Measurements from ENCODE around the gene IARS2. TPM values are rescaled to one million over a fixed set of nuclear protein-coding genes. Genes with fewer than 3 reads are reported as not detected.
"Not testable (repeated sequence)": the region's sequence is repeated elsewhere in the genome, so short reads cannot be mapped to it uniquely, and the experiment has no call there.

IARS2 gene
- total and polyA plus RNA-seq, 2 donors (not counting 3 experiments of a cell fraction or from before 2014, with no cell fraction given): 15.5 to 62.8 TPM

DNA sequence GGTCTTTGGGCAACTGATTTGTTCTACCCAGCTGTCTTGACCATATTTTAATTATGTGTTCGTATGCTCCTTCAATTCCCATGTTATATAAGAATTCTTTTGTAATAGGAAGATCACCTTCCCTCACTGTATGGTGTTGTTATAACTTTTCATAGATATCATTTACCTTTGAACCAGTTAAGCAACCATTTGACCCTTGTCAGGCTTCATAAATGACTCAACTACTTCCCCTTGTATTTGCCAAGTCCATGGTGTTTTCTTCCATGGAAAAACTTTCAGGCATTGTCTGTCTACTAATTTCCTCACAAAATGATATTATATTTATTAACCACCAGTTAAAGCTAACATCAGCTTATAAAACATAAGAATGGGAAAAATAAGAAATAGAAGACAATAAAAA lies 9.5 kb upstream of the IARS2 start:
- no peak overlapping the region for H2AFZ ChIP-seq (ENCODE audit: low read depth, low read length)
- H3K9me1 ChIP-seq (replicated peaks; ENCODE audit: control insufficient read depth, extremely low read depth, insufficient read depth, low read length): no peaks in the 10 kb centered on the region
- no peak overlapping the region for H3K4me2 ChIP-seq (ENCODE audit: insufficient read depth, low read length)
- peaks cover 10% of the 10 kb centered on the region for H3K79me2 ChIP-seq (ENCODE audit: control insufficient read depth, insufficient read depth, low read length)
- DNase-seq (ENCODE audit: low read depth, low spot score): peak; percentile 64
- H3K9ac ChIP-seq (replicated peaks; ENCODE audit: extremely low read depth, insufficient read depth, low read length): no peak overlapping the region
- POLR2A ChIA-PET: interaction anchor here (0.7 kb wide), 1 partner anchor 158 kb away, joined by 3 read pairs; no protein-coding TSS in a partner anchor
- CTCF ChIA-PET: interaction anchor here (1.0 to 1.7 kb wide), 2 partner anchors 10 kb away, joined by 3 to 5 read pairs; partner anchors contain the start of gene IARS2
- peaks cover 7% of the 10 kb centered on the region for H3K4me1 ChIP-seq (ENCODE audit: control insufficient read depth, extremely low read depth, insufficient read depth, low read length)
- H3K27ac ChIP-seq (ENCODE audit: insufficient read depth, low read depth, low read length): no peak overlapping the region
- TF ChIP-seq FOS (IDR thresholded peaks at IDR 0.05; ENCODE audit: borderline replicate concordance, insufficient read depth, low read length) (peak; percentile 54), POLR2AphosphoS5 (IDR thresholded peaks at IDR 0.05; ENCODE audit: insufficient read depth, low read depth, low read length) (no peak), JUN (IDR thresholded peaks at IDR 0.05; ENCODE audit: borderline replicate concordance, insufficient read depth, insufficient read length, low read depth) (peak; percentile 5), EZH2 (IDR thresholded peaks at IDR 0.05; ENCODE audit: borderline replicate concordance, low read depth, low read length, severe bottlenecking) (no peak)
- H3K27me3 ChIP-seq (ENCODE audit: control insufficient read depth in 2 of 2, insufficient read depth in 2 of 2, low read length in 2 of 2): no peaks in the 10 kb centered on the region
- H4K20me1 ChIP-seq (replicated peaks; ENCODE audit: control insufficient read depth, extremely low read depth, insufficient read depth, low read length): no peaks in the 10 kb centered on the region
- no peak overlapping the region for H3K4me3 ChIP-seq (replicated peaks in 1 of 3; ENCODE audit: insufficient read depth in 1 of 3, low read depth in 1 of 3, low read length in 3 of 3)
- no peaks in the 10 kb centered on the region for H3K36me3 ChIP-seq (ENCODE audit: control insufficient read depth in 2 of 2, extremely low read depth in 1 of 2, insufficient read depth in 2 of 2, low read length in 2 of 2)
- intact Hi-C loops (cut with micrococcal nuclease): no loop called here
- BruUV-seq (replicated peaks): no TSS peak
- no peaks in the 10 kb centered on the region for H3K9me3 ChIP-seq (replicated peaks; ENCODE audit: control insufficient read depth, insufficient read depth, low read length)
- dilution Hi-C loops (cut with MboI; ENCODE audit: extremely low pct_ligation_motif_present, low sequenced_read_pairs): no loop called here
- no peak for FAIRE-seq

DNA sequence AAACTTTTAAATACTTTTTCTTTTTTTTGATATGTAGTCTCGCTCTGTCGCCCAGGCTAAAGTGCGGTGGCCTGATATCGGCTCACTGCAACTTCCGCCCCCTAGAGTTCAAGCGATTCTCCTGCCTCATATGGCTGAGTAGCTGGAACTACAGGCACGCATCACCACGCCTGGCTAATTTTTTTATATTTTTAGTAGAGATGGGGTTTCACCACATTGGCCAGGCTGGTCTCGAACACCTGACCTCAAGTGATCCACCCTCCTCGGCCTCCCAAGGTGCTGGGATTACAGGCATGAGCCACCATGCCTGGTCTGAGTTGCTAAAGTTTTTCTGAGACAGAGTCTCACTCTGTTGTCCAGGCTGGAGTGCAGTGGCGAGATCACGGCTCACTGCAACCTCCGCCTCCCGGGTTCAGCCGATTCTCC lies 7.7 kb upstream of the IARS2 start:
- POLR2A ChIA-PET; H3K4me3 ChIP-seq (replicated peaks in 1 of 3; ENCODE audit: insufficient read depth in 1 of 3, low read depth in 1 of 3, low read length in 3 of 3); H3K27ac ChIP-seq (ENCODE audit: insufficient read depth, low read depth, low read length); H3K4me2 ChIP-seq (ENCODE audit: insufficient read depth, low read length); FAIRE-seq; BruUV-seq (replicated peaks); H3K9me1 ChIP-seq (replicated peaks; ENCODE audit: control insufficient read depth, extremely low read depth, insufficient read depth, low read length); intact Hi-C loops (cut with micrococcal nuclease); H3K9ac ChIP-seq (replicated peaks; ENCODE audit: extremely low read depth, insufficient read depth, low read length); DNase-seq (ENCODE audit: low read depth, low spot score); H3K36me3 ChIP-seq (ENCODE audit: control insufficient read depth in 2 of 2, extremely low read depth in 1 of 2, insufficient read depth in 2 of 2, low read length in 2 of 2); H3K27me3 ChIP-seq (ENCODE audit: control insufficient read depth in 2 of 2, insufficient read depth in 2 of 2, low read length in 2 of 2); dilution Hi-C loops (cut with MboI; ENCODE audit: extremely low pct_ligation_motif_present, low sequenced_read_pairs); H2AFZ ChIP-seq (ENCODE audit: low read depth, low read length); H3K9me3 ChIP-seq (replicated peaks; ENCODE audit: control insufficient read depth, insufficient read depth, low read length); H3K4me1 ChIP-seq (ENCODE audit: control insufficient read depth, extremely low read depth, insufficient read depth, low read length); H4K20me1 ChIP-seq (replicated peaks; ENCODE audit: control insufficient read depth, extremely low read depth, insufficient read depth, low read length): not testable (repeated sequence)
- H3K79me2 ChIP-seq (ENCODE audit: control insufficient read depth, insufficient read depth, low read length): peaks cover 10% of the 10 kb centered on the region
- CTCF ChIA-PET: interaction anchor here (0.9 kb wide), 1 partner anchor 10 kb away, joined by 3 read pairs; no protein-coding TSS in a partner anchor

All from endothelial cell of umbilical vein (primary cell).